ENCODE data around the gene EHD1.

DNA sequence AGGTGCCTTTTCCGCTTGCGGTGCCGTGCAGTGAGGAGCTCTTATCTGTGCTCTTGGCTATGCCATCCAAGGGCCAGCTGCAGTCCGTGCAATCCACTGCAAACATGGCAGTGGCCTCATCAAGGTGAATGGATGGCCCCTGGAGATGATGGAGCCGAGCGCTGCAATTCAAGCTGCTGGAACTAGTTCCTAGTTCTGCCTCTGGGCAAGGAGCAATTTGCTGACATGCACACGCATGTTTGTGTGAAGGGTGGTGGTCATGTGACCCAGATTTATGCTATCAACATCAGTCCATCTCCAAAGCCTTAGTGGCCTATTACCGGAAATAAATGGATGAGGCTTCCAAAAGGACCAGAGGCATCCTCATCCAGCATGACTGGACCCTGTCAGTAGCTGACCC lies 3.1 kb upstream of the EHD1 start:
- TF ChIP-seq, protein P1, sequence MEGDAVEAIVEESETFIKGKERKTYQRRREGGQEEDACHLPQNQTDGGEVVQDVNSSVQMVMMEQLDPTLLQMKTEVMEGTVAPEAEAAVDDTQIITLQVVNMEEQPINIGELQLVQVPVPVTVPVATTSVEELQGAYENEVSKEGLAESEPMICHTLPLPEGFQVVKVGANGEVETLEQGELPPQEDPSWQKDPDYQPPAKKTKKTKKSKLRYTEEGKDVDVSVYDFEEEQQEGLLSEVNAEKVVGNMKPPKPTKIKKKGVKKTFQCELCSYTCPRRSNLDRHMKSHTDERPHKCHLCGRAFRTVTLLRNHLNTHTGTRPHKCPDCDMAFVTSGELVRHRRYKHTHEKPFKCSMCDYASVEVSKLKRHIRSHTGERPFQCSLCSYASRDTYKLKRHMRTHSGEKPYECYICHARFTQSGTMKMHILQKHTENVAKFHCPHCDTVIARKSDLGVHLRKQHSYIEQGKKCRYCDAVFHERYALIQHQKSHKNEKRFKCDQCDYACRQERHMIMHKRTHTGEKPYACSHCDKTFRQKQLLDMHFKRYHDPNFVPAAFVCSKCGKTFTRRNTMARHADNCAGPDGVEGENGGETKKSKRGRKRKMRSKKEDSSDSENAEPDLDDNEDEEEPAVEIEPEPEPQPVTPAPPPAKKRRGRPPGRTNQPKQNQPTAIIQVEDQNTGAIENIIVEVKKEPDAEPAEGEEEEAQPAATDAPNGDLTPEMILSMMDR (IDR thresholded peaks at IDR 0.05), result no peak
- TF ChIP-seq EZH2phosphoT487 (IDR thresholded peaks at IDR 0.05) (no peak), EZH2 (IDR thresholded peaks at IDR 0.05) (no peak)

Data from neural progenitor cell (in vitro differentiated cells).